Measurements from ENCODE around the gene KCND2.

DNA sequence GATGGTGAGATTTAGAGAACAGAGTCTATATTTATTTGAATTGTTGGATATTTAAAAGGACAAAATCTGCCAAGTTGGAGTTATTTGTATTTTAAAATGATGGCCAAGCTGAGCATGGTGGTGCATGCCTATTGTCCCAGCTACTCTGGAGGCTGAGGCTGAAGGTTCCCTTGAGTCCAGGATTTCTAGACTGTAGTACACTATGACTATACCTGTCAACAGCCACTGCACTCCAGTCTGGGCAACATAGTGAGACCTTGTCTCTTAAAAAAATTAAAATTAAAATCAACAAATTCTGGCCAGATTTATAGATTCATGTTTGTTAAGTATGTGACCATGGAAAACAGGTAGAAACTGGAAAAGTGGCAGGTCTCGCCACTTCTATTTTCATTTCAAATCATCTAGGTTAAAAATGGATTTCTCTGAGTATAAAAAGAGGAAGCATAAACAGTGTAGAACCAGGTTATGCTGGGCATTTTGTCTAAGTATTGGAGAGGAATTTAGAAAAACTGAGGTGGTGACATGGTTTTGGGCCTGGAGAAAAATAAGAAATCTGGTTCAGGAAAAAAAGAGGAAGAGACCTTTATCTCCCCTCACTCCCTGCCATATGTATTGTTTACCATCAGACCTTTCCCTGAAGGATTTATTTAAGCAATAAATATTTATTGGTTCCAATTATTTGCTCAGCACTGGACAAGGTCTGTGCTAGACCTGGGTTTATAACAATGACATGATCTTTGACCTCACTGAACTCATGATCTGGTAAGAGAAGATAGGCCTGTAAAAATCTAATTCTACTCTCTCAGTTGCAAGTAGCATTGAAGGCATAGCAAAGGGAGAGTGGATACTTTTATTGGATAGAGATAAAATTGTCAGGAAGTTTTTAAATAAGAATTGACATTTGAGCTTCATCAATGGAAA is 450.8 kb downstream of the KCND2 start:
- TF ChIP-seq, protein P1, sequence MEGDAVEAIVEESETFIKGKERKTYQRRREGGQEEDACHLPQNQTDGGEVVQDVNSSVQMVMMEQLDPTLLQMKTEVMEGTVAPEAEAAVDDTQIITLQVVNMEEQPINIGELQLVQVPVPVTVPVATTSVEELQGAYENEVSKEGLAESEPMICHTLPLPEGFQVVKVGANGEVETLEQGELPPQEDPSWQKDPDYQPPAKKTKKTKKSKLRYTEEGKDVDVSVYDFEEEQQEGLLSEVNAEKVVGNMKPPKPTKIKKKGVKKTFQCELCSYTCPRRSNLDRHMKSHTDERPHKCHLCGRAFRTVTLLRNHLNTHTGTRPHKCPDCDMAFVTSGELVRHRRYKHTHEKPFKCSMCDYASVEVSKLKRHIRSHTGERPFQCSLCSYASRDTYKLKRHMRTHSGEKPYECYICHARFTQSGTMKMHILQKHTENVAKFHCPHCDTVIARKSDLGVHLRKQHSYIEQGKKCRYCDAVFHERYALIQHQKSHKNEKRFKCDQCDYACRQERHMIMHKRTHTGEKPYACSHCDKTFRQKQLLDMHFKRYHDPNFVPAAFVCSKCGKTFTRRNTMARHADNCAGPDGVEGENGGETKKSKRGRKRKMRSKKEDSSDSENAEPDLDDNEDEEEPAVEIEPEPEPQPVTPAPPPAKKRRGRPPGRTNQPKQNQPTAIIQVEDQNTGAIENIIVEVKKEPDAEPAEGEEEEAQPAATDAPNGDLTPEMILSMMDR (IDR thresholded peaks at IDR 0.05), result no peak
- no peak for TF ChIP-seq POLR2A (IDR thresholded peaks at IDR 0.05)

All from thyroid gland (tissue), 4 donors.